Body of pancreas (tissue), 4 donors: ENCODE measurements around the gene MLLT10.

Experiments
- CTCF ChIP-seq, 7 experiments: fragments of 450-650 bp in 4 of 7; fragments of 200-600 bp in 3 of 7; sonication (generic) in 3 of 7; IDR thresholded peaks; one replicate each; pipeline ENCODE4 v1.5.1; 2016 to 2019; ENCODE audit warnings: antibody characterized with exemption in 7 of 7
- POLR2A ChIP-seq, 3 donors: fragments of 450-650 bp; IDR thresholded peaks; one replicate each; pipeline ENCODE4 v1.6.1; 2016; ENCODE audit warnings: antibody characterized with exemption in 3 of 3, mild to moderate bottlenecking in 2 of 3

- TF ChIP-seq POLR2A (IDR thresholded peaks at IDR 0.05) (no peak), CTCF (IDR thresholded peaks at IDR 0.05) (no peak)
Observed at GRCh38 chr10:21700474-21700873, 166.4 kb downstream of the MLLT10 start.
